HG03442 (cell line): ENCODE results near the gene CCDC192.
"Not testable (repeated sequence)": the region's sequence is repeated elsewhere in the genome, so short reads cannot be mapped to it uniquely, and the experiment has no call there.

Experiments used
- ATAC-seq: cut with Tn5 transposase; IDR thresholded peaks from one replicate; pipeline ENCODE4 v1.9.1; 2021; ENCODE audit warnings: mild to moderate bottlenecking, moderate library complexity; ENCODE audit not compliant: unreplicated experiment

Gene CCDC192

GRCh38 chr5:127697894-127698600 is 5.1 kb upstream of the CCDC192 start:
- ATAC-seq = no peak

GRCh38 chr5:127699416-127699815 is 3.8 kb upstream of the CCDC192 start:
- no peak for ATAC-seq

DNA sequence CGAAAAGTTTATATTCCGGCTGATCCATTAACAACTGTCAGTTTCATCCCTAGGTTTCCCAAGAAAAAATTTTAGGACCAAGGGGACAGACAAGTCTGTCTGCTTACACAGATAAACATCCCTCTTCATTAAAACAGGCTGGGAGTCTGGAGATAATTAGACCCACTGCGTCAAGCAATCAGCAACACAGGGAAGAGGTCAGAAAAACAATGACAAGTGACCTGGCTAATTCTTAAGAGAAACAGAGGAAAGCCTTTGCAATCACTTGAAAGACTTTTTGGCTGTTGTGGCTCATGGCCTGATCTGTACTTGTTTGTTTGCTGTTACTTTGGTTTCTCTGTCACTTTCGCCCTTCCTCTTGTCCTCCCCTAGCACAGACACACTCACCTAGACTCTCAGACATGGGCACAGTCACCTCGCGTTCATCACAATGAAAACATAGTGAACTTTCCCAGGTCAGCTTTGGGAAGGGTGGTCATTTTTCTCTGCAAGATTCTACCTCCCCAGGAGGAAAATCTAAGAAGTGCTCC is 2.9 kb upstream of the CCDC192 start:
- ATAC-seq = no peak

DNA sequence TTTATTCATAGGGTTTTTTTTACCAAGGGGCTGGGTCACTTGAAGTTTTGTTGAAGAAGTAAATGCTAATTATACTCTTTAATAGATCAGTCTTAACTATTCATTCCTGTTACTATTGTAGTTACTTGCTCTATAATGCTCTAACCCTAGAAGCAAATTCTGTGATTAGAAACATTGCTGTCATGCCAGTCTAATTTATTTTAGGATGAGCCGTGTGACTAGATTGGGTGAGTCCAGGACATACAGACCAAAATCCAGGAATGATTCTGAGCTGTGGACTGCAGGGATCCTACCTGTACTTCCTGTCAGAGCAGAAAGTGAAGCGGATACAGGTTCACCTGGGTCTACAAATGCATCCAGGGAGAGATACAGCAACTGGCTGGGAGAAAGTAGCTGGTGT is 757 bp upstream of the CCDC192 start:
- ATAC-seq = no peak

DNA sequence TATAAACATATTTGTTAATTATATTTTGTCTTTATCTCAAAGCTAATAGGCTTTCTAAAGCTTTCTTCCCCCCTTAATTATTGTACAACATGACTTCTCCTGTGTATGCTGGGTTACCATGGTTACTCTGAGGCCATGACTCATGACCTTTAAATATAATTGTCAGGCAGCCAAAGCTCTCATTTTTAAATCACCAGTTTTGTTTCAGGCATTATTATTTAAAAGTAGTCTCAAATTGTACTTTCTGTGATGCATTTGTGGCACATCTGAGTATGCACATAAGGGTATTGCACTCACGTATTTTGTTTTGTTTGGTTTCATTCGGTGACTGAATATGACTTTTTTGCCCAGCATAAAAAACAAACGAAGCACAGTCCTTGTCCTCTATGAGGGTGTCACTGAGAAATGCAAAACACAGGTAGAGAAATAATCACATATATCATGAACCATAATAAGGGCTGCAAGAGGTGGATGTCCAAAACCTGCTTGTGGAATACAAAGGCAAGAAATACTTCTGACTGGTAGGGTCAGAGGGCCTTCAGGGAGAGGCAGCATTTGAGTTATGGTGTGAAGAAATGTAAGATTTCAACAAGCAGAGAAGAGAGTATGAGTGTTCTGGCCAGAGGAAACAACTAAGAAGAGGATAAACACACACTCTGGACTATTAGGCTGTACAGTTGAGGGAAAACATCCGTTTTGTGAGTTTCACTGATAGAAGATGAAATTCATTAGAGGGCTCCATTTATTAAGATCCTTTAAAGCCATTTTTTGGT is 2.1 kb downstream of the CCDC192 start:
- ATAC-seq = peak; percentile 49

- no peak for ATAC-seq
Observed at GRCh38 chr5:127706691-127707090, 3.5 kb downstream of the CCDC192 start.

- ATAC-seq = no peak
Observed at GRCh38 chr5:127707209-127707608, 4.0 kb downstream of the CCDC192 start.

DNA sequence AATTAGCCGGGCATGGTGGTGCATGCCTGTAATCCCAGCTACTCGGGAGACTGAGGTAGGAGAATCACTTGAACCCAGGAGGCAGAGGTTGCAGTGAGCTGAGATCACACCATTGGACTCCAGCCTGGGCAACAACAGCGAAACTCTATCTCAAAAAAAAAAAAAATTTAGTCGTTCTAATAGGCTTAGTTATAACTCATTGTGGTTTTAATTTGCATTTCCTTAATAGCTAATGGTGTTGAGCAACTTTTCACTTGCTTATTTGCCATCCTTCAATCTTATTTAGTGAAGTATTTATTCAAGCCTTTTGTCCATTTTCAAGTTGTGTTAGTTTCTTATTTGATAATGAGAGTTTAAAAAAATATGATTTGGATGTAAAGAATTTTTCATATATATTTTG is 9.9 kb downstream of the CCDC192 start:
- ATAC-seq = not testable (repeated sequence)

DNA sequence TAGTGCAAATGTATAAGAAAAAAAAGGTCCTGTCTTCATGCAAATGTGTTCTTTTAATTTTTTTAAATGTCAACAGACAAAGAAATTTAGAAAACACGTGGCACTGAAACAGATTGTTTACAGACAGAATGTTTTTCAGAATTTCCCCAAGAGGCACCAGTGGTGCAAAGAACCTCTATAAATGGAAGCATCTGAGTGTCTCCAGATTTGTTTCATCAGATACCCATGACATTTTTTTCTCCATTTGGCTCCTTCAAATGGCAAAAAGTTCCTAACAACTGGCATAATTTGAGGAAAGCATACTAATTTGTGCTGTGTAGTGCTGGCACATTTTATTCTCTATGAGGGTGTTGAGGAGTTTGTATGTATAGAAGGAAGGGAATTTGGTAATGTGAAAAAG is 15.0 kb downstream of the CCDC192 start:
- ATAC-seq = no peak

GRCh38 chr5:127723571-127723970 is 20.4 kb downstream of the CCDC192 start:
- no peak for ATAC-seq

- no peak for ATAC-seq
Observed at GRCh38 chr5:127725673-127726072, 22.5 kb downstream of the CCDC192 start.

DNA sequence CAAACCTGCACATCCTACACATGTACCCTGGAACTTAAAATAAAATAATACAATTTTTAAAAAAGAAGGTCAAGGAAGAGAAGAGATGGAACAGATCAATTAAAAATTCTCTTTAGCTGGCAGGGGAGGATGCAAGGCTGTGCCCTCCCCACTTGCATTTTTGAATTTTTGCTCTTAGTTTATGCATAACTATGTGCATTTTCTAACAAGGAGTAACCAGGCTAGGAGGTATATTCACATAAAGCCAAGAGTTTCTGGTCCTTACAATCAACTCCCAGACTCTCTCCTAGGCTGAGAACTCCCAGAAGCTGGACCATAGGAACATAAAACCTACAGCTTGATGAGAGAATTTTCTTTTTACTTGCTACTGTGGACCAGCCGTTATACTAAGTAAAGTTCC is 29.8 kb downstream of the CCDC192 start:
- no peak for ATAC-seq

- not testable (repeated sequence) for ATAC-seq
Observed at GRCh38 chr5:127739348-127739747, 36.2 kb downstream of the CCDC192 start.

DNA sequence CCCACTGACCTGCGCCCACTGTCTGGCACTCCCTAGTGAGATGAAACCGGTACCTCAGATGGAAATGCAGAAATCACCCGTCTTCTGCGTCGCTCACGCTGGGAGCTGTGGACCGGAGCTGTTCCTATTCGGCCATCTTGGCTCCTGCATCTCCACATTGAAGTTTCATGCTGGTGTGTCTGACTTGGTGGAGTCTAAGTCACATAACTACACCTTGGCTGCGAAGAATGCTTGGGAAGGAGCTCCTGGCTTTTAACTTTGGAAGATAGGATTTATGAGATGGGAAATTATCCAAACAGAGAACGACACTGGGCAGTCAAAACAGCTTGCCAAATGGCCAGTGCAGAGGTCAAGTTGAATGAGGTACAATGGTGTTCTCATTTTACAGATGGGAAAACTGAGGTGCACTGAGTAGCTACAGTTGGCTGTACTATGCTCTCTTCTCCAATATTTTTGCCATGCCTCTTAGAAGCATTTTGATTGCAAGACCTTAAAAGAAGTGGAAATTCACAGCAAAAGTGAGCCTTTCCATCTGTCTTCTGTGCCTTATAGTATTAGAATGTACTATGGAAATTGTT is 36.7 kb downstream of the CCDC192 start:
- ATAC-seq = no peak

- ATAC-seq = no peak
Observed at GRCh38 chr5:127741412-127741811, 38.2 kb downstream of the CCDC192 start.

- no peak for ATAC-seq
Observed at GRCh38 chr5:127744241-127744640, 41.0 kb downstream of the CCDC192 start.

DNA sequence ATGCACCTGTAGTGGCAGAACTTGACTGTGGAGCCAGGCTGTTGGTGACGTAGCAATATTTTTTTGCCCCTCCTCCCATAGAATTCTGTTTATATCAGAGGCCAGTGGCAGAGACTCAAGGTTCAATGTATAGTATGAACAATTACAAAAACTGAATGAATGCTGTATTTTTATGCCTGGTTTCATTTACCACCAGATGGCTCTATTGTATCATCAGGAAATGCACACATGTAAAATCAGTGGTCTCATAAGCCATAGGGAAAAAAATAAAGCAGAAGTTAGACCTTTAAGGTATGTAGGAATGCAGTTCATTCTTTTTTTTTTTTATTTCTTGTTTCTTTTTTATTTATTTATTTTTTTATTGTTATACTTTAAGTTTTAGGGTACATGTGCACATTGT is 43.6 kb downstream of the CCDC192 start:
- no peak for ATAC-seq

- ATAC-seq = not testable (repeated sequence)
Observed at GRCh38 chr5:127752503-127753265, 49.5 kb downstream of the CCDC192 start.

- no peak for ATAC-seq
Observed at GRCh38 chr5:127754259-127754658, 51.1 kb downstream of the CCDC192 start.

- ATAC-seq = no peak
Observed at GRCh38 chr5:127754706-127755105, 51.5 kb downstream of the CCDC192 start.

DNA sequence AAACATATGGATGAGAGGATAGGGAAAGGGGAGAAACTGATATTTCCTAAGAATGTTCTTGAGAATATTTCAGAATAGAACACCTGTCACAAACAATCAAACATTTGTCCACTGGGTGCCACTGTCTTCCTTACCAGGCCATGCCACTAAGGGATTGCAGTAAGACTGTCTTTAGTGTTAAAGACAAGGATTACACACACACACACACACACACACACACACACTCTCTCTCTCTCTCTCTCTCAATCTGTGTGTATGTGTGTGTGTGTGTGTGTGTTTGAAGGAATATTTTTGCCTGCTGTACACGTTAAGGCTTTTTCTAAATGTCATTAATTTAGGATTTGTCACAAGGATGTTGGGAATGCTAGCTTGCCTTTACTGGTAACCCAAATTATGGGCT is 54.4 kb downstream of the CCDC192 start:
- peak; percentile 79 for ATAC-seq
